Measurements from ENCODE around the gene DIP2A. TPM values are rescaled to one million over a fixed set of nuclear protein-coding genes. Genes with fewer than 3 reads are reported as not detected.
A peak's percentile ranks its signal among the peaks of the same experiment; 100 is the strongest.

Gene DIP2A
- 10 to 100 TPM; 51.0 to 52.2 TPM for total RNA-seq
- 41.5 TPM for polyA plus RNA-seq (2013, experiment 1 of 2)
- polyA plus RNA-seq (2013, experiment 2 of 2): 38.8 TPM
- long read RNA-seq, experiment 1, partial matches to known transcripts: 2 of 6 reads
- long read RNA-seq, experiment 1, other reads (novel, unspliced or antisense): 4 of 6 reads
- long read RNA-seq, experiment 2, full-length matches to known transcripts: 13 of 38 reads
- long read RNA-seq, experiment 2, partial matches to known transcripts: 10 of 38 reads
- long read RNA-seq, experiment 2, other reads (novel, unspliced or antisense): 15 of 38 reads
- long read RNA-seq, experiment 3, full-length matches to known transcripts: 25 of 65 reads
- long read RNA-seq, experiment 3, partial matches to known transcripts: 19 of 65 reads
- long read RNA-seq, experiment 3, other reads (novel, unspliced or antisense): 21 of 65 reads
- long read RNA-seq, experiment 4, partial matches to known transcripts: 1 of 3 reads
- long read RNA-seq, experiment 4, other reads (novel, unspliced or antisense): 2 of 3 reads

- WGBS, 2 experiments (ENCODE audit: insufficient coverage in 1 of 2, insufficient read length in 1 of 2): 0% methylated on average over 56 to 91 of the region's 91 CpGs
- Histone ChIP-seq H3K9ac (ENCODE audit: extremely low read depth, low read length, poor library complexity, severe bottlenecking) (peak within 1 kb of the TSS; percentile 79), H3K9me3 (ENCODE audit: control insufficient read depth, low read length) (no peaks in the 10 kb centered on the region), H3K27ac (ENCODE audit: low read depth, low read length) (peak within 1 kb of the TSS; percentile 62), H3K27me3 (ENCODE audit: control insufficient read depth, insufficient read depth, low read length, poor library complexity, severe bottlenecking) (no peaks in the 10 kb centered on the region), H3K4me3 (ENCODE audit: low read length) (peak within 1 kb of the TSS; percentile 85), H3K4me1 (ENCODE audit: control insufficient read depth, insufficient read depth, low read length) (no peaks in the 10 kb centered on the region), H3K36me3 (ENCODE audit: control insufficient read depth, insufficient read depth, low read length) (peaks cover 21% of the 10 kb centered on the region)
- peak; percentile 36 for TF ChIP-seq CTCF (conservative IDR thresholded peaks at IDR 0.05)
- Mint-ChIP-seq H3K4me1 (peaks cover 3% of the 10 kb centered on the region), H3K36me3 (ENCODE audit: low read depth) (peaks cover 29% of the 10 kb centered on the region), H3K27me3 (ENCODE audit: insufficient read depth) (no peaks in the 10 kb centered on the region), H3K9me3 (no peaks in the 10 kb centered on the region), H3K27ac (peak within 1 kb of the TSS; percentile 93), H3K4me3 (peak within 1 kb of the TSS; percentile 86)
- peak; percentile 98 for DNase-seq
Observed at GRCh38 chr21:46458315-46459023, at the start of gene DIP2A. TSS of gene DIP2A (plus strand) at chr21:46458891. CDS start at chr21:46459132, 241 bp downstream.

- 91 to 93% methylated on average over 31 to 32 of the region's 32 CpGs for WGBS, 2 experiments (ENCODE audit: insufficient coverage in 1 of 2, insufficient read length in 1 of 2)
- H3K4me3 Mint-ChIP-seq: no peak overlapping the region
- TF ChIP-seq CTCF (conservative IDR thresholded peaks at IDR 0.05): no peak
- Histone ChIP-seq H3K36me3 (ENCODE audit: control insufficient read depth, insufficient read depth, low read length) (peaks cover 58% of the 10 kb centered on the region), H3K9ac (ENCODE audit: extremely low read depth, low read length, poor library complexity, severe bottlenecking) (no peak overlapping the region), H3K27ac (ENCODE audit: low read depth, low read length) (no peak overlapping the region), H3K4me3 (ENCODE audit: low read length) (no peak overlapping the region), H3K9me3 (ENCODE audit: control insufficient read depth, low read length) (no peaks in the 10 kb centered on the region), H3K27me3 (ENCODE audit: control insufficient read depth, insufficient read depth, low read length, poor library complexity, severe bottlenecking) (no peaks in the 10 kb centered on the region), H3K4me1 (ENCODE audit: control insufficient read depth, insufficient read depth, low read length) (no peaks in the 10 kb centered on the region)
- DNase-seq: no peak
- H3K27me3 Mint-ChIP-seq (ENCODE audit: insufficient read depth): no peaks in the 10 kb centered on the region
- peaks cover 7% of the 10 kb centered on the region for H3K4me1 Mint-ChIP-seq
- H3K27ac Mint-ChIP-seq: peak overlapping the region; percentile 52
- H3K36me3 Mint-ChIP-seq (ENCODE audit: low read depth): peaks cover 38% of the 10 kb centered on the region
- no peaks in the 10 kb centered on the region for H3K9me3 Mint-ChIP-seq
Observed at GRCh38 chr21:46409641-46410406, 48.9 kb upstream of the DIP2A start.

- H3K27me3 Mint-ChIP-seq (ENCODE audit: insufficient read depth): no peaks in the 10 kb centered on the region
Observed at GRCh38 chr21:46410516-46410915, 48.2 kb upstream of the DIP2A start.

More at GRCh38 chr21:46410516-46410915, 48.2 kb upstream of the DIP2A start:
- H3K9ac ChIP-seq (ENCODE audit: extremely low read depth, low read length, poor library complexity, severe bottlenecking): no peak overlapping the region
- H3K36me3 Mint-ChIP-seq (ENCODE audit: low read depth): peaks cover 38% of the 10 kb centered on the region
- peaks cover 58% of the 10 kb centered on the region for H3K36me3 ChIP-seq (ENCODE audit: control insufficient read depth, insufficient read depth, low read length)
- WGBS, 2 experiments (ENCODE audit: insufficient coverage in 1 of 2, insufficient read length in 1 of 2): 93 to 94% methylated on average over 4 to 9 of the region's 9 CpGs
- H3K9me3 Mint-ChIP-seq: no peaks in the 10 kb centered on the region
- H3K4me3 ChIP-seq (ENCODE audit: low read length): no peak overlapping the region
- no peaks in the 10 kb centered on the region for H3K9me3 ChIP-seq (ENCODE audit: control insufficient read depth, low read length)
- no peak for DNase-seq
- H3K27me3 ChIP-seq (ENCODE audit: control insufficient read depth, insufficient read depth, low read length, poor library complexity, severe bottlenecking): no peaks in the 10 kb centered on the region
- H3K27ac Mint-ChIP-seq: peak overlapping the region; percentile 84
- H3K4me1 Mint-ChIP-seq: peaks cover 7% of the 10 kb centered on the region
- H3K4me1 ChIP-seq (ENCODE audit: control insufficient read depth, insufficient read depth, low read length): no peaks in the 10 kb centered on the region
- TF ChIP-seq CTCF (conservative IDR thresholded peaks at IDR 0.05): no peak
- H3K27ac ChIP-seq (ENCODE audit: low read depth, low read length): no peak overlapping the region
- H3K4me3 Mint-ChIP-seq: no peak overlapping the region

All from endodermal cell (in vitro differentiated cells).